ENCODE results near the gene TREH. TPM values are rescaled to one million over a fixed set of nuclear protein-coding genes. Genes with fewer than 3 reads are reported as not detected.

TREH gene
- total and polyA plus RNA-seq, 2 of the 8 experiments (the other 6 are each of a cell fraction or from before 2014, with no cell fraction given): 0.03 TPM; not detected in 1

- H3K9ac ChIP-seq (replicated peaks in 1 of 4; ENCODE audit: extremely low read depth in 1 of 4, low read depth in 3 of 4, low read length in 3 of 4): no peak overlapping the region
- H2BK20ac ChIP-seq (ENCODE audit: low read length): no peak overlapping the region
- no peak overlapping the region for H3K23ac ChIP-seq (ENCODE audit: insufficient read length)
- no peak overlapping the region for H3K4ac ChIP-seq (replicated peaks; ENCODE audit: insufficient read length, low read depth, low read length)
- H2BK15ac ChIP-seq (ENCODE audit: low read length): no peak overlapping the region
- no peak overlapping the region for H3K56ac ChIP-seq (replicated peaks; ENCODE audit: insufficient read length, low read depth, low read length)
- no peak overlapping the region for H3K4me3 ChIP-seq (ENCODE audit: extremely low read depth in 1 of 4, insufficient read depth in 2 of 4, low read depth in 3 of 4, low read length in 4 of 4)
- peaks cover 3% of the 10 kb centered on the region for H3K79me1 ChIP-seq (ENCODE audit: low read depth, low read length)
- peaks cover 4 to 30% (median 17%) of the 10 kb centered on the region in 4 experiments; a peak in 6 of 8 replicates for H3K36me3 ChIP-seq (ENCODE audit: control insufficient read depth in 2 of 4, insufficient read depth in 4 of 4, low read length in 3 of 4)
- H4K5ac ChIP-seq (ENCODE audit: insufficient read length, low read depth, low read length): no peak overlapping the region
- POLR2A ChIA-PET (ENCODE audit: partially characterized antibody): interaction anchor here (0.8 to 25.8 kb wide), 4 partner anchors 9 to 25 kb away, joined by 3 to 574 read pairs (median 171); partner anchors contain the start of gene PHLDB1
- no peak overlapping the region for H2BK120ac ChIP-seq (replicated peaks; ENCODE audit: low read depth, low read length)
- H3K14ac ChIP-seq (ENCODE audit: insufficient read length): no peak overlapping the region
- 93% methylated on average over 9 of the region's 9 CpGs; no CpG with 5 or more reads in 1 of the 2 experiments for WGBS, 2 experiments (ENCODE audit: extremely low coverage in 1 of 2, insufficient coverage in 1 of 2, insufficient read length in 1 of 2, insufficient replicate concordance in 2 of 2, low coverage in 1 of 2, low lambda C conversion rate in 2 of 2, missing lambda C conversion rate in 1 of 2)
- no peak overlapping the region for H2AK5ac ChIP-seq (ENCODE audit: low read depth, low read length)
- DNase-seq (ENCODE audit: low read depth in 1 of 2, low spot score in 2 of 2): no peak
- peaks cover 0 to 23% of the 10 kb centered on the region in 2 experiments for H4K20me1 ChIP-seq (replicated peaks in 1 of 2; ENCODE audit: control insufficient read depth in 1 of 2, insufficient read depth in 2 of 2, low read length in 2 of 2)
- no peak for TF ChIP-seq TAF1 (IDR thresholded peaks at IDR 0.05; ENCODE audit: low read depth, low read length)
- TF ChIP-seq RBBP5 (IDR thresholded peaks at IDR 0.05; ENCODE audit: borderline replicate concordance, low read depth, low read length): no peak
- no peak for TF ChIP-seq NRF1 (IDR thresholded peaks at IDR 0.05; ENCODE audit: low read depth, low read length)
- no peak for TF ChIP-seq ATF2 (IDR thresholded peaks at IDR 0.05; ENCODE audit: low read length)
- TF ChIP-seq GABPA (IDR thresholded peaks at IDR 0.05; ENCODE audit: borderline replicate concordance, insufficient read depth, low read length): no peak
- no peak for TF ChIP-seq EZH2 (IDR thresholded peaks at IDR 0.05; ENCODE audit: low read depth, low read length, severe bottlenecking)
- TF ChIP-seq SP2 (IDR thresholded peaks at IDR 0.05; ENCODE audit: low read length): no peak
- H2BK5ac ChIP-seq (ENCODE audit: low read depth, low read length): no peak overlapping the region
- H2BK12ac ChIP-seq (ENCODE audit: low read depth, low read length): no peak overlapping the region
- H4K91ac ChIP-seq (replicated peaks; ENCODE audit: insufficient read length, low read length): no peak overlapping the region
- no peak for FAIRE-seq
- peaks cover 16 to 23% (median 19%) of the 10 kb centered on the region in 4 experiments for H3K4me1 ChIP-seq (replicated peaks in 1 of 4; ENCODE audit: control insufficient read depth in 3 of 4, insufficient read depth in 4 of 4, low read length in 3 of 4)
- H3K18ac ChIP-seq (ENCODE audit: extremely low read depth, low read length): no peak overlapping the region
- H3K27ac ChIP-seq (ENCODE audit: low read depth, low read length): no peak overlapping the region
- no peak overlapping the region for H2AFZ ChIP-seq (ENCODE audit: low read length)
- H3K4me2 ChIP-seq (ENCODE audit: insufficient read depth in 1 of 2, low read depth in 2 of 2, low read length in 2 of 2): no peak overlapping the region
- peaks cover 9% of the 10 kb centered on the region; the same call in 1 of the 2 replicates for H3K23me2 ChIP-seq (ENCODE audit: low read depth, low read length)
- no peaks in the 10 kb centered on the region for H3K79me2 ChIP-seq (ENCODE audit: control insufficient read depth in 1 of 2, insufficient read depth in 2 of 2, low read length in 2 of 2)
- no peaks in the 10 kb centered on the region for H3K27me3 ChIP-seq (replicated peaks in 1 of 4; ENCODE audit: control insufficient read depth in 3 of 4, extremely low read depth in 1 of 4, insufficient read depth in 3 of 4, low read length in 3 of 4)
- CTCF ChIA-PET (ENCODE audit: partially characterized antibody): interaction anchor here (1.0 to 19.1 kb wide), 5 partner anchors 12 to 452 kb away, joined by 3 to 435 read pairs (median 57); partner anchors contain the start of gene PHLDB1
- H3K9me3 ChIP-seq (ENCODE audit: insufficient read depth in 2 of 2, low read depth in 1 of 2, low read length in 1 of 2): no peaks in the 10 kb centered on the region
- H4K8ac ChIP-seq (ENCODE audit: extremely low read depth, insufficient read depth, low read length): no peak overlapping the region
Measured at GRCh38 chr11:118632577-118633318, 46.7 kb downstream of the TREH start.
